GM18502 (cell line): Measurements from ENCODE around the gene THEM4.
"Not testable (repeated sequence)": the region's sequence is repeated elsewhere in the genome, so short reads cannot be mapped to it uniquely, and the experiment has no call there.

ENCODE experiments used
- ATAC-seq: cut with Tn5 transposase; IDR thresholded peaks from one replicate; pipeline ENCODE4 v1.9.1; 2021; ENCODE audit warnings: mild to moderate bottlenecking; ENCODE audit not compliant: unreplicated experiment, poor library complexity

THEM4 gene

DNA sequence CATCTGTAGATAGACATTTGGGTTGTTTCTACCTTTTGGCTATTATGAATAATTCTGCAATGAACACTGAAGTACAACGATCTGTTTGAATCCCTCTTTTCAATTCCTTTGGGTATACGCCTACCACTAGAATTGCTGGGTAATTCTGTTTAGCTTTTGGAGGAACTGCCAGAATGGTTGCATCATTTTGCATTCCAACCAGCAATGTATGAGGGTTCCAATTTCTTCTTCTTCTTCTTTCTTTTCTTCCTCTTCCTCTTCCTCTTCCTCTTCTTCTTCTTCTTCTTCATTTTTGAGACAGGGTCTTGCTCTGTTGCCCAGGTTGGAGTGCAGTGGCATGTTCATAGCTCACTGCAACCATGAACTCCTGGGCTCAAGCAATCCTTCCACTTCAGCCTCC lies 42.0 kb downstream of the THEM4 start:
- no peak for ATAC-seq

- ATAC-seq = no peak
Measured at GRCh38 chr1:151864411-151864810, 44.9 kb downstream of the THEM4 start.

- ATAC-seq = no peak
Measured at GRCh38 chr1:151862604-151863003, 46.7 kb downstream of the THEM4 start.

GRCh38 chr1:151860504-151861187 lies 48.7 kb downstream of the THEM4 start:
- ATAC-seq = no peak

GRCh38 chr1:151859891-151860293 lies 49.4 kb downstream of the THEM4 start:
- ATAC-seq = no peak

- ATAC-seq = no peak
Measured at GRCh38 chr1:151858886-151859665, 50.2 kb downstream of the THEM4 start.

- no peak for ATAC-seq
Measured at GRCh38 chr1:151858030-151858746, 51.1 kb downstream of the THEM4 start.

DNA sequence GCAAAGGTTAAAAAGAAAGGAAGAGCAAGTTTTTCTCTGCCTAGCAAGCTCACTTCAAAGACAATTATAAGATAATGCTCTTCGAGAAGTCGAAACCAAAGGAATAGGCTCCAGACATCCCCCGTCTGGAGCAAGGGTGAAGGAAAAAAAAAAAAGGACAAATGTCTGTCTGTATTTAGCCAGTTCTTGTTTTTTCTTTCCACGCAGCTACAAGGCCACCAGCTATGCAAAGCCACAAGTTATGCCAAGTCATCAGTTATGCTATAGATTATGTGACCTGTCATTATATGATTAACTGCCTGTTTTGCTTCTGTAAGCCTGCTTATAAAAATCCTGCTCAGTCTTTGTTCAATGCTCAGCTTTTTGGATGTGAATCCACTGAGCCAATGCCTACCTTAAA lies 53.4 kb downstream of the THEM4 start:
- no peak for ATAC-seq

GRCh38 chr1:151855516-151855915 lies 53.8 kb downstream of the THEM4 start:
- ATAC-seq = not testable (repeated sequence)

DNA sequence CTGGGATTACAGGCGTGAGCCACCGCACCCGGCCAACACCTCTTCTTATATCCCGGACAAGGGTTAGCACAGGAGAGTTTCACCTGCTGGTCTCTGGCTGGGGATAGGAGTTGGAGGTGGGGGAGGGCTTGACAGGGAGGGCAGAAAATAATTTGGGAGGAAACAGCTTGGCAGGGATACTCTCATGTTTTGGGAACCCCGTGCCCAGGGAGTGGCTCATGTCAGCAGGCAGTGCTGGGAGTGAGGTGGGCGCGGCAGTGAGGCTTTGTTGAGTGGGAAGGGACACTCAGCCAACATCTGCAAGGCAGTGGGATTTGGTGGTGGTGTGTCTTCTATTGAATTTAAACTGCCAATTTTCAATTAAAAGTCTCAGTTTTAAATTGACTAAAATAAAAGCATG lies 54.7 kb downstream of the THEM4 start:
- ATAC-seq = no peak

- no peak for ATAC-seq
Measured at GRCh38 chr1:151853411-151853943, 55.8 kb downstream of the THEM4 start, which contains the start of gene THEM5. THEM5 (minus strand) TSS chr1:151853712; CDS start chr1:151853565, 147 bp downstream.

DNA sequence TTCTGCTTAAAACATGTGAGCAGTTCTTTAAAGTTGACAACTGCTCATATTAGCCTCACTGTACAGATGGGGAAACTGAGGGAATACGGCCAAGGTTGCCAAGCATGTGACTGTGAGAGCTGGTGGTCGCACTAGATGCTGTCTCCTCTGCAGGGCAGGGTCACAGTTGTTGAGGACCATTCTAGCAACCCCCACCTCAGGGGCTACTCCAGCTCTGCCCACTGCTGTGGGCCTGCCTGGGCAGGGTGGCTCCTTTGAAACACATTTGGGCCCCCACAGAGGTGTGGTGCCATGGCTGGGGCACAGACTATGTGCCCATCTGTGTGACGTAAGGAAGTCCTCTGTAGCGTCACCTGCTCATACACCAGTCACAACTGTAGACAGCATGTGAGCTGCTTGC lies 56.6 kb downstream of the THEM4 start:
- no peak for ATAC-seq

DNA sequence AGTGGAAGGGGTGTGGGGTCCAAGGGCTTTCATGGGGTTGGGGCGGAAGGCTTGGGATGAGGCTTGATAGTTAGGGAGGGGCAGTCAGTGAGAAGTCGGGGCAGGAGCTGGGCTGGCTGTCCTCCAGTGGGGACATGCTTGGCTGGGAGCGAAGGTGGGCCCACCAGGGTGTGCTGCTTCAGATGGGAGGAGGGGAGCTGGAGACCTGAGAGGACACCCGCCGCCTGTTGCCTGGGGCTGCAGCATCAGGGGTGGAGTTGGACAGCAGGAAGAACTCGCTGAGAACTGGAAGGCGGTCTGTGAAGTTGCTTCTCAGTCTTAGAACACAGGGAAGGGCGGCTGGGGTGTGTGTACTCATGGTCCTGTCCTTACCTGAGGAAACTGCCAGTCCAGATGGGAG lies 57.4 kb downstream of the THEM4 start:
- ATAC-seq = no peak

GRCh38 chr1:151849871-151850270 lies 59.4 kb downstream of the THEM4 start:
- no peak for ATAC-seq

DNA sequence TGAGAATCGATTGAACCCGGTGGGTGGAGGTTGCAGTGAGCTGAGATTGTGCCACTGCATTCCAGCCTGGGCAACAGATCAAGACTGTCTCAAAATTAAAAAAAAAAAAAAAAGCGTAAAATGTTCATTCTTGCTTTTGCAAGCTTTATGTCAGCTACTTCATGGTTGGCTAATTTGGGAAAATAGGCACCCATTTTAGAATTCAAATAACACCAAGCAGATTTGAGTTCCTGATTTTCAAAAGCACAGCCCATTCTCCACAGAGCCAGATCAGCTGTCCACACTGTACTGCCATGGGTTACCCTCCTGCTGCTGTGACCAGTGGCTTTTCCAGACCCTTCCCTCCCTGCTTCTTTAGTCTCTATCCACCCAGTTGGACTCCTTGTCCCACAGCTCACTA lies 60.2 kb downstream of the THEM4 start:
- no peak for ATAC-seq

GRCh38 chr1:151847867-151848596 lies 61.3 kb downstream of the THEM4 start:
- no peak for ATAC-seq

- ATAC-seq = no peak
Measured at GRCh38 chr1:151846686-151847237, 62.5 kb downstream of the THEM4 start.

DNA sequence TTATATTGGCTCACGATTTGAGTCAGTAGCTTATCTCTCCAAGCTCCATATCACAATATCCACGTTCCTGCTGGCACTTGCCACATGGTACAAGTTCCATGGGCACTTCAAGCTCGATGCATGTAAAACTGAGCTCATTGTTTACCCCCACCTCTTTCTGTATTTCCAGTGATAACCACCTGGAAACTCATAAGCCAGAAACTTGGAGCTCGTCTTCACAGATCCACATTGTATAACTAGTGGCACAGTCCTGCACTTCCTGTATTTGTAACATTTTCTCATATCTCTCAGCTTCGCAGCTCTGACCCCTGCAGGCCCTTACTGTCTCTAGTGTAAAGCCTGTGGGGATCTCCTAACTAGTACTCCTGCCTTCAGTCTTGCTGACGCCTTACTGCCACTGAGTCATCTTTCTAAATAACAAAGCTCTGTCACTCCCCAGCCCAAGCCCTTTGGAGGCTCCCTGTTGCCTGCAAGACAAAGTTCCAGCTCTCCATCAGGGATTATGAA lies 63.2 kb downstream of the THEM4 start:
- no peak for ATAC-seq

GRCh38 chr1:151843398-151843797 lies 65.9 kb downstream of the THEM4 start:
- ATAC-seq = no peak

DNA sequence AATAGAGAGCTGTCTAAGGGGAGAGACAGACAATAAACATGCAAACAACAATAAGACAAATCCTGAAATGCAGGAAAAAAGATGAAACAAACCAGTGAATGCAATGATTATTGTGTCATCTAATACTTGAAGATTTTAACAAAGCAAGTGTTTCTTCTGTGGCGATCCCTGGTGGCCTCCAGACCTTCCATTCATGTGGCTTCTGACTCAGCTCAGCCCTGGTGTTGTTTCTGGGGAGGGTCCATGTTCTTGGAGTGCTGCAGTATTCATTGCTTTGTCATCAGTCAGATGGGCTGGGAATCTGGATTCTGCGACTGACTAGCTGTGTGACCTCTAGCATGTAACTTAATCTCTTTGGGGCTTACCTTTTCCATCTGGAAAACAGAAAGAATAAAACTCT lies 68.2 kb downstream of the THEM4 start:
- no peak for ATAC-seq
